GM12891 (cell line): Measurements from ENCODE around the gene NSMCE1.

ENCODE experiments used
- POLR2A ChIP-seq: IDR thresholded peaks from 2 replicates; pipeline ENCODE4 v1.6.1; 2011; ENCODE audit warnings: low read depth, low read length, control low read depth
- POLR2AphosphoS5 ChIP-seq: IDR thresholded peaks from 2 replicates; pipeline ENCODE4 v1.6.1; 2011; ENCODE audit warnings: low read depth, low read length, control low read depth

DNA sequence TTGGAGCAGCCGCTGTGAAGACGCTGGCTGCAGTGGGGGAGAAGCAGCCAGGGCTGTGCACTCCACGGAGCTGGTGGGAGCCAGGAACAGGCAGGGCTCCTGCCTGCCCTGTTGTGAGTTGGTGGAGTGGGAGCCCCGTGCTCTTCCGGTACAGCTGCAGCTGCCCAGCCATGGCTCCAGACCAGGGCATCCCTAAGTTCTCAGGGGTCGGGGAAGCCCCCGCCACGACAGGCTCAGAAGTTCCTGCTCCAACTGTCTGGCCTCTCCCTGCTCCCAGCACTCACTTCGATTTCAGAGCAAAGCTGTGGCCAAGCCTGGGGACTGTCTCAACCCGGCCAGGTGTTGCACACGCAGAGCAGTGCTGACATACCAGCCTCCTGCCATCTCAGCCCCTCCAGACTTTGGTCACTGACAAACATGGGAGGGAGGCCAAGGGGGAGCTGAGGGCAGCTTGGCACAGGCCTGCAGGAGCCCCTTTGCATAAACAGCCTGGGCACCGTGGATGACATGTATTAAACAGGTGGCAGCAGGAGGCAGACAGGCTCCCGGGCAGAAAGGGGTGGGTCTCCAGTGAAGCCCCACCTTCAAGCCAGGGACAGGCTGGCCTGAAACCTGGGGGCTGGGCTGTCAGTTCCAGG lies 79.1 kb downstream of the NSMCE1 start:
- TF ChIP-seq POLR2A (no peak), POLR2AphosphoS5 (no peak)
